ENCODE results near the gene ARMH3. TPM values are rescaled to one million over a fixed set of nuclear protein-coding genes. Genes with fewer than 3 reads are reported as not detected.

The ARMH3 gene
- total RNA-seq, 4 donors from 2014 or later, result 11.5 to 29.7 (median 19.5) TPM

GRCh38 chr10:102096449-102096848, 40.5 kb upstream of the ARMH3 start:
- Histone ChIP-seq H3K9me3 (no peaks in the 10 kb centered on the region), H3K27ac (no peak overlapping the region), H3K36me3 (no peaks in the 10 kb centered on the region), H3K4me3 (no peak overlapping the region), H3K27me3 (no peaks in the 10 kb centered on the region), H3K4me1 (no peaks in the 10 kb centered on the region)
- in situ Hi-C loops (cut with MboI; ENCODE audit: low pct_ligation_motif_present in 1 of 4, low pct_unique_long_range_greater_than_20kb in 1 of 4, low sequenced_read_pairs in 3 of 4), result no loop called here
- 94 to 95% methylated on average over 5 to 7 of the region's 7 CpGs for WGBS, 2 donors (ENCODE audit: low coverage in 1 of 2)
- DNase-seq, result no peak
- intact Hi-C loops (cut with DNase I; ENCODE audit: low total_unique reads), result no loop called here
- TF ChIP-seq POLR2AphosphoS5 (IDR thresholded peaks at IDR 0.05), result no peak
- TF ChIP-seq EP300 (IDR thresholded peaks at IDR 0.05; ENCODE audit: low read depth), result no peak
- no peak for TF ChIP-seq CTCF (IDR thresholded peaks at IDR 0.05)
- no peak for TF ChIP-seq POLR2A (IDR thresholded peaks at IDR 0.05)

GRCh38 chr10:102090772-102091171, 34.8 kb upstream of the ARMH3 start:
- in situ Hi-C loops (cut with MboI; ENCODE audit: low pct_ligation_motif_present in 1 of 4, low pct_unique_long_range_greater_than_20kb in 1 of 4, low sequenced_read_pairs in 3 of 4), result no loop called here
- 81% methylated on average over 2 of the region's 2 CpGs; no CpG with 5 or more reads in 1 of the 2 donors for WGBS, 2 donors (ENCODE audit: low coverage in 1 of 2)
- TF ChIP-seq EP300 (IDR thresholded peaks at IDR 0.05; ENCODE audit: low read depth) (no peak), POLR2AphosphoS5 (IDR thresholded peaks at IDR 0.05) (no peak), CTCF (IDR thresholded peaks at IDR 0.05) (no peak), POLR2A (IDR thresholded peaks at IDR 0.05) (no peak)
- Histone ChIP-seq H3K27me3 (no peaks in the 10 kb centered on the region), H3K4me3 (no peak overlapping the region), H3K4me1 (no peaks in the 10 kb centered on the region), H3K36me3 (no peaks in the 10 kb centered on the region), H3K27ac (no peak overlapping the region), H3K9me3 (no peaks in the 10 kb centered on the region)
- no peak for DNase-seq
- intact Hi-C loops (cut with DNase I; ENCODE audit: low total_unique reads), result no loop called here

GRCh38 chr10:102086196-102086595, 30.2 kb upstream of the ARMH3 start:
- Histone ChIP-seq H3K4me3 (no peak overlapping the region), H3K27ac (no peak overlapping the region), H3K36me3 (no peaks in the 10 kb centered on the region), H3K27me3 (no peaks in the 10 kb centered on the region), H3K4me1 (no peaks in the 10 kb centered on the region), H3K9me3 (no peaks in the 10 kb centered on the region)
- in situ Hi-C loops (cut with MboI; ENCODE audit: low pct_ligation_motif_present in 1 of 4, low pct_unique_long_range_greater_than_20kb in 1 of 4, low sequenced_read_pairs in 3 of 4), result no loop called here
- WGBS, 2 donors (ENCODE audit: low coverage in 1 of 2), result 60 to 94% methylated on average over 1 to 8 of the region's 8 CpGs
- DNase-seq, result no peak
- intact Hi-C loops (cut with DNase I; ENCODE audit: low total_unique reads), result no loop called here
- TF ChIP-seq CTCF (IDR thresholded peaks at IDR 0.05), result no peak
- no peak for TF ChIP-seq POLR2A (IDR thresholded peaks at IDR 0.05)
- no peak for TF ChIP-seq POLR2AphosphoS5 (IDR thresholded peaks at IDR 0.05)
- no peak for TF ChIP-seq EP300 (IDR thresholded peaks at IDR 0.05; ENCODE audit: low read depth)

- no peaks in the 10 kb centered on the region for H3K9me3 ChIP-seq
- in situ Hi-C loops (cut with MboI; ENCODE audit: low pct_ligation_motif_present in 1 of 4, low pct_unique_long_range_greater_than_20kb in 1 of 4, low sequenced_read_pairs in 3 of 4) (no loop called here), intact Hi-C loops (cut with DNase I; ENCODE audit: low total_unique reads) (no loop called here)
- no peaks in the 10 kb centered on the region for H3K36me3 ChIP-seq
- H3K27ac ChIP-seq, result no peak overlapping the region
- no peaks in the 10 kb centered on the region for H3K4me1 ChIP-seq
- no peak for DNase-seq
- H3K4me3 ChIP-seq, result no peak overlapping the region
- no peaks in the 10 kb centered on the region for H3K27me3 ChIP-seq
- no peak for TF ChIP-seq POLR2AphosphoS5 (IDR thresholded peaks at IDR 0.05)
- WGBS, 2 donors (ENCODE audit: low coverage in 1 of 2), result 89 to 91% methylated on average over 3 of the region's 3 CpGs
Measured at GRCh38 chr10:102085336-102085735, 29.4 kb upstream of the ARMH3 start.

GRCh38 chr10:102083541-102083940, 27.6 kb upstream of the ARMH3 start:
- Histone ChIP-seq H3K27me3 (no peaks in the 10 kb centered on the region), H3K9me3 (no peaks in the 10 kb centered on the region), H3K4me1 (no peaks in the 10 kb centered on the region), H3K4me3 (no peak overlapping the region), H3K27ac (no peak overlapping the region), H3K36me3 (no peaks in the 10 kb centered on the region)
- 95% methylated on average over 3 of the region's 3 CpGs; no CpG with 5 or more reads in 1 of the 2 donors for WGBS, 2 donors (ENCODE audit: low coverage in 1 of 2)
- DNase-seq, result no peak
- intact Hi-C loops (cut with DNase I; ENCODE audit: low total_unique reads) (no loop called here), in situ Hi-C loops (cut with MboI; ENCODE audit: low pct_ligation_motif_present in 1 of 4, low pct_unique_long_range_greater_than_20kb in 1 of 4, low sequenced_read_pairs in 3 of 4) (no loop called here)
- no peak for TF ChIP-seq CTCF (IDR thresholded peaks at IDR 0.05)
- TF ChIP-seq POLR2A (IDR thresholded peaks at IDR 0.05), result no peak
- no peak for TF ChIP-seq POLR2AphosphoS5 (IDR thresholded peaks at IDR 0.05)
- no peak for TF ChIP-seq EP300 (IDR thresholded peaks at IDR 0.05; ENCODE audit: low read depth)
